ENCODE results near the gene CCSAP. TPM values are rescaled to one million over a fixed set of nuclear protein-coding genes. Genes with fewer than 3 reads are reported as not detected.

The CCSAP gene
- total RNA-seq, 1 donor from 2014 or later, result 34.4 TPM

DNA sequence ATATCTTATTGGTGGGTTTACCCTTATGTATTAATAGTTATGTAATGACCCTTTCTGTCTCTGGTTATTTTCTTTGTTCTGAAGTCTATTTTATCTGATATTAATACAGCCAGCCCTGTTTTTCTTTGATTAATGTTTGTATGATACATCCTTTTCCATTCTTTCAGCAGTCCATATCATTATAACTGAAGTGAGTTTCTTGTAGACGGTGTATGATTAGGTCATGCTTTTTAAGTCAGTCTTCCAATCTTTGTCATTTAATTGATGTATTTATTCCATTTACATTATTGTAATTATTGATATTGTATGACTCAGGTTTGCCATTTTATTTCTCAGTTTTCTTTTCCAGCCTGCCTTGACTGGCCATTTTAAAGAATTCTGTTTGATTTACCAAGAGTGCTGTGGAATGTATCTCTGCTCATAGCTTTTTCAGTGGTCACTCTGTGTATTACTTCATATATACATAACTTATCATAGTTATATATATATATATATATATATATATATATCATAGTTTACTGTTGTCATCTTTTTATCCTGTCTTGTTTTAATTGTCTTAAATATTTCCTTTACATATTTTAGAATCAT is 61.4 kb downstream of the CCSAP start:
- Mint-ChIP-seq H3K27me3 (ENCODE audit: insufficient read depth, low read depth) (no peaks in the 10 kb centered on the region), H3K36me3 (peaks cover 14% of the 10 kb centered on the region), H3K4me3 (no peak overlapping the region), H3K9me3 (peaks cover 5% of the 10 kb centered on the region), H3K27ac (no peak overlapping the region), H3K4me1 (peaks cover 8% of the 10 kb centered on the region)
- Histone ChIP-seq H3F3A (ENCODE audit: low read depth) (no peaks in the 10 kb centered on the region), H3K4me1 (no peaks in the 10 kb centered on the region), H3K27me3 (no peaks in the 10 kb centered on the region), H3K9ac (no peak overlapping the region), H2AFZ (replicated peaks) (no peak overlapping the region), H3K4me2 (no peak overlapping the region), H3K79me2 (ENCODE audit: low read depth) (peaks cover 82% of the 10 kb centered on the region), H3K27ac (no peak overlapping the region), H4K20me1 (ENCODE audit: low read depth) (peaks cover 85% of the 10 kb centered on the region), H3K36me3 (no peaks in the 10 kb centered on the region), H3K4me3 (no peak overlapping the region), H3K9me3 (ENCODE audit: low read depth) (no peaks in the 10 kb centered on the region)
- TF ChIP-seq EZH2phosphoT487 (IDR thresholded peaks at IDR 0.05) (no peak), EZH2 (IDR thresholded peaks at IDR 0.05) (no peak)
- TF ChIP-seq, protein P1, sequence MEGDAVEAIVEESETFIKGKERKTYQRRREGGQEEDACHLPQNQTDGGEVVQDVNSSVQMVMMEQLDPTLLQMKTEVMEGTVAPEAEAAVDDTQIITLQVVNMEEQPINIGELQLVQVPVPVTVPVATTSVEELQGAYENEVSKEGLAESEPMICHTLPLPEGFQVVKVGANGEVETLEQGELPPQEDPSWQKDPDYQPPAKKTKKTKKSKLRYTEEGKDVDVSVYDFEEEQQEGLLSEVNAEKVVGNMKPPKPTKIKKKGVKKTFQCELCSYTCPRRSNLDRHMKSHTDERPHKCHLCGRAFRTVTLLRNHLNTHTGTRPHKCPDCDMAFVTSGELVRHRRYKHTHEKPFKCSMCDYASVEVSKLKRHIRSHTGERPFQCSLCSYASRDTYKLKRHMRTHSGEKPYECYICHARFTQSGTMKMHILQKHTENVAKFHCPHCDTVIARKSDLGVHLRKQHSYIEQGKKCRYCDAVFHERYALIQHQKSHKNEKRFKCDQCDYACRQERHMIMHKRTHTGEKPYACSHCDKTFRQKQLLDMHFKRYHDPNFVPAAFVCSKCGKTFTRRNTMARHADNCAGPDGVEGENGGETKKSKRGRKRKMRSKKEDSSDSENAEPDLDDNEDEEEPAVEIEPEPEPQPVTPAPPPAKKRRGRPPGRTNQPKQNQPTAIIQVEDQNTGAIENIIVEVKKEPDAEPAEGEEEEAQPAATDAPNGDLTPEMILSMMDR (IDR thresholded peaks at IDR 0.05), result no peak
- no peak for DNase-seq (ENCODE audit: low spot score)

DNA sequence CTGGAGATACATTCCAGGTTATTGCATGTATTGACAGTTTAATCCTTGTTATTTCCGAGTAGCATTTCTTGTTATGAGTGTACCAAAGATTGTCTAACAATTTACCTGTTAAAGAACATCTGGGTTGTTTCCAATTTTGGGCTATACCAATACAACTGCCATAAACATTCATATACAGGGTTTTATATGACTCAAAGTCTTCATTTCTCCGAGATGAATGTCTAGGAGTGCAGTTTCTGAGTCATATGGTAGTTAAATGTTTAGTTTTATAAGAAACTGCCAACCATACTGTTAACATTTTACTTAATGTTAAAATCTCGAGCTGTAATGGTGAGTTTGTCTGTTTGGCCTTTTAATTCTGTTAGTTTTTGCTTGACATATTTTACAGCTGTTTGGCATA is 61.9 kb downstream of the CCSAP start:
- Histone ChIP-seq H3K9me3 (ENCODE audit: low read depth) (no peaks in the 10 kb centered on the region), H3K9ac (no peak overlapping the region), H3K79me2 (ENCODE audit: low read depth) (peaks cover 86% of the 10 kb centered on the region), H2AFZ (replicated peaks) (no peak overlapping the region), H3K36me3 (no peaks in the 10 kb centered on the region), H3K4me3 (no peak overlapping the region), H3K27me3 (no peaks in the 10 kb centered on the region), H3F3A (ENCODE audit: low read depth) (no peaks in the 10 kb centered on the region), H4K20me1 (ENCODE audit: low read depth) (peaks cover 89% of the 10 kb centered on the region), H3K4me1 (no peaks in the 10 kb centered on the region), H3K4me2 (no peak overlapping the region), H3K27ac (no peak overlapping the region)
- peaks cover 8% of the 10 kb centered on the region for H3K4me1 Mint-ChIP-seq
- H3K27ac Mint-ChIP-seq, result no peak overlapping the region
- no peak overlapping the region for H3K4me3 Mint-ChIP-seq
- peaks cover 5% of the 10 kb centered on the region for H3K9me3 Mint-ChIP-seq
- H3K36me3 Mint-ChIP-seq, result peaks cover 14% of the 10 kb centered on the region
- H3K27me3 Mint-ChIP-seq (ENCODE audit: insufficient read depth, low read depth), result no peaks in the 10 kb centered on the region
- no peak for DNase-seq (ENCODE audit: low spot score)
- no peak for TF ChIP-seq EZH2 (IDR thresholded peaks at IDR 0.05)
- TF ChIP-seq, protein P1 (IDR thresholded peaks at IDR 0.05), result no peak
- no peak for TF ChIP-seq EZH2phosphoT487 (IDR thresholded peaks at IDR 0.05)

DNA sequence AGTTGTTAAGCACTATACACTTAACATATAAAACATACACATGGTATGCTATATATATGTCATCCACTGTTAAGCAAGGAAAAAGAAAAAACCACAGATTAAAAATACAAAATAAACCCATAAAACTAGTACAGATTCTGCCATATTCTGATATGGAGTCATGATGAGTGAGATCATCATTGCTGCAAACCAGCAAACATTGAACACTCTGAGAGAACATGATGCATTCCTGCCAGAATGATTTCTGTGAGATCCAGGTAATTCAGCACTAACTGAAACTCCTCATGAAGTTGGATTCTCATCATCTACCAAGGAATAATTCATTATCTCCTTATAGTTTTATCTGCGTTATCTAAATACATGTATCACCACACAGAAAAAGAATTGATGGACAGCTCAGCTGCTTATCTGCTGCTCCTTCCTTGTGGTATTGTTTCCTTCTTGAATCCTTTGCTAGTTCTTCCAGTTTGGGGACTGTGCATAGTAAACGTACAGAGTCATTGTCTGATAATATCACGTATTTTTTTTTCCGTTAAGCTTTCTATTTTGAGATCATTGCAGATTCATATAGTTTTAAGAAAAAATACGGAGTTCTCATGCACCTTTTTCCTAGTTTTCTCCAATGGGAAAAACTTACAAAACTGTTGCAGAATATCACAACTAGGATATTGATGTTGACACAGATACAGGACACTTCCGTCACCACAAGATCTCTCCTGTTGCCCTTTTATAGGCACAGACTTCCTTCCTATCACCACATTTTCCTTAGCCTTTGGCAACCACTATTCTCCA is 62.6 kb downstream of the CCSAP start:
- no peak overlapping the region for H3K9ac ChIP-seq
- no peaks in the 10 kb centered on the region for H3F3A ChIP-seq (ENCODE audit: low read depth)
- no peak for DNase-seq (ENCODE audit: low spot score)
- peaks cover 86% of the 10 kb centered on the region for H4K20me1 ChIP-seq (ENCODE audit: low read depth)
- no peaks in the 10 kb centered on the region for H3K36me3 ChIP-seq
- Mint-ChIP-seq H3K4me3 (no peak overlapping the region), H3K36me3 (peaks cover 14% of the 10 kb centered on the region), H3K27ac (no peak overlapping the region), H3K27me3 (ENCODE audit: insufficient read depth, low read depth) (no peaks in the 10 kb centered on the region), H3K9me3 (peaks cover 5% of the 10 kb centered on the region), H3K4me1 (peaks cover 5% of the 10 kb centered on the region)
- H3K9me3 ChIP-seq (ENCODE audit: low read depth), result no peaks in the 10 kb centered on the region
- H3K4me3 ChIP-seq, result no peak overlapping the region
- H2AFZ ChIP-seq (replicated peaks), result no peak overlapping the region
- TF ChIP-seq, protein P1 (IDR thresholded peaks at IDR 0.05), result no peak
- TF ChIP-seq EZH2 (IDR thresholded peaks at IDR 0.05), result no peak
- TF ChIP-seq EZH2phosphoT487 (IDR thresholded peaks at IDR 0.05), result no peak
- H3K27me3 ChIP-seq, result no peaks in the 10 kb centered on the region
- no peak overlapping the region for H3K27ac ChIP-seq
- no peaks in the 10 kb centered on the region for H3K4me1 ChIP-seq
- H3K4me2 ChIP-seq, result no peak overlapping the region
- H3K79me2 ChIP-seq (ENCODE audit: low read depth), result peaks cover 87% of the 10 kb centered on the region

Measured in neural progenitor cell (in vitro differentiated cells).